ENCODE data around the gene SENP5.
"Not testable (repeated sequence)": the region's sequence is repeated elsewhere in the genome, so short reads cannot be mapped to it uniquely, and the experiment has no call there.

SENP5 gene

GRCh38 chr3:196867507-196868296, at the start of gene SENP5:
TSS of gene SENP5 (plus strand) at chr3:196867920. CDS start at chr3:196885182, 17,262 bp downstream.
- peak; percentile 73 for DNase-seq (ENCODE audit: low read depth)

GRCh38 chr3:196821806-196822355, 45.8 kb upstream of the SENP5 start:
- DNase-seq (ENCODE audit: low read depth), result no peak

GRCh38 chr3:196829651-196830050, 38.1 kb upstream of the SENP5 start:
- DNase-seq (ENCODE audit: low read depth), result not testable (repeated sequence)

GRCh38 chr3:196835086-196835485, 32.6 kb upstream of the SENP5 start:
- DNase-seq (ENCODE audit: low read depth), result no peak

GRCh38 chr3:196836626-196837025, 31.1 kb upstream of the SENP5 start:
- DNase-seq (ENCODE audit: low read depth), result not testable (repeated sequence)

- peak; percentile 32 for DNase-seq (ENCODE audit: low read depth)
Measured at GRCh38 chr3:196837819-196838420, 29.8 kb upstream of the SENP5 start.

GRCh38 chr3:196839351-196839750, 28.4 kb upstream of the SENP5 start:
- DNase-seq (ENCODE audit: low read depth), result not testable (repeated sequence)

- DNase-seq (ENCODE audit: low read depth), result no peak
Measured at GRCh38 chr3:196842567-196843434, 24.9 kb upstream of the SENP5 start.

- DNase-seq (ENCODE audit: low read depth), result no peak
Measured at GRCh38 chr3:196843435-196844110, 24.1 kb upstream of the SENP5 start.

- DNase-seq (ENCODE audit: low read depth), result not testable (repeated sequence)
Measured at GRCh38 chr3:196844235-196845219, 23.2 kb upstream of the SENP5 start.

- DNase-seq (ENCODE audit: low read depth), result not testable (repeated sequence)
Measured at GRCh38 chr3:196848375-196848774, 19.3 kb upstream of the SENP5 start.

- DNase-seq (ENCODE audit: low read depth), result no peak
Measured at GRCh38 chr3:196849180-196849741, 18.5 kb upstream of the SENP5 start.

- DNase-seq (ENCODE audit: low read depth), result not testable (repeated sequence)
Measured at GRCh38 chr3:196863000-196863399, 4.7 kb upstream of the SENP5 start.

GRCh38 chr3:196867155-196867506, 589 bp upstream of the SENP5 start:
- no peak for DNase-seq (ENCODE audit: low read depth)

- no peak for DNase-seq (ENCODE audit: low read depth)
Measured at GRCh38 chr3:196868297-196868661, 559 bp downstream of the SENP5 start.

GRCh38 chr3:196872316-196872715, 4.6 kb downstream of the SENP5 start:
- no peak for DNase-seq (ENCODE audit: low read depth)

- DNase-seq (ENCODE audit: low read depth), result not testable (repeated sequence)
Measured at GRCh38 chr3:196874511-196875094, 6.9 kb downstream of the SENP5 start.

- DNase-seq (ENCODE audit: low read depth), result no peak
Measured at GRCh38 chr3:196875258-196875657, 7.5 kb downstream of the SENP5 start.

GRCh38 chr3:196883361-196883760, 15.6 kb downstream of the SENP5 start:
- no peak for DNase-seq (ENCODE audit: low read depth)

- DNase-seq (ENCODE audit: low read depth), result no peak
Measured at GRCh38 chr3:196886144-196886543, 18.4 kb downstream of the SENP5 start.

Data from GM04504 (cell line).